Sigmoid colon (tissue), 7 donors: ENCODE data around the gene MMP21. TPM values are rescaled to one million over a fixed set of nuclear protein-coding genes. Genes with fewer than 3 reads are reported as not detected.

ENCODE experiments used
- DNase-seq: peaks from one replicate; pipeline ENCODE4 v3.0.0-alpha.2; 2019
- H3K27ac ChIP-seq, 4 donors: fragments of 200-600 bp; sonication (generic); one replicate each; pipeline ENCODE4 v1.5.1; 2016 to 2019; ENCODE audit warnings: mild to moderate bottlenecking in 1 of 4
- H3K27me3 ChIP-seq, 3 donors: fragments of 200-600 bp; sonication (generic); one replicate each; pipeline ENCODE4 v1.5.1; 2019; ENCODE audit warnings: mild to moderate bottlenecking in 1 of 3
- H3K36me3 ChIP-seq, 4 donors: fragments of 200-600 bp; sonication (generic); one replicate each; pipeline ENCODE4 v1.5.1; 2016 to 2019
- H3K4me1 ChIP-seq, 4 donors: fragments of 200-600 bp; sonication (generic); one replicate each; pipeline ENCODE4 v1.5.1; 2017 to 2019
- H3K4me3 ChIP-seq, 4 donors: fragments of 200-600 bp; sonication (generic); one replicate each; pipeline ENCODE4 v1.5.1; 2017 to 2019; ENCODE audit warnings: mild to moderate bottlenecking in 2 of 4, moderate library complexity in 1 of 4
- H3K9me3 ChIP-seq, 4 donors: fragments of 200-600 bp in 3 of 4; sonication (generic) in 3 of 4; one replicate each; pipeline versions ENCODE4 v1.5.1 to v1.6.1; 2013 to 2019
- CTCF ChIP-seq, 4 experiments: fragments of 450-650 bp in 3 of 4; fragments of 200-600 bp in 1 of 4; IDR thresholded peaks; one replicate each; pipeline ENCODE4 v1.5.1; 2016 to 2019; ENCODE audit warnings: antibody characterized with exemption in 4 of 4, mild to moderate bottlenecking in 3 of 4, moderate library complexity in 2 of 4
- EP300 ChIP-seq, 4 donors: sonication (generic); formaldehyde crosslinking; IDR thresholded peaks; one replicate each; pipeline ENCODE4 v1.6.1; 2017; ENCODE audit warnings: antibody characterized with exemption in 4 of 4
- POLR2A ChIP-seq, 2 donors: fragments of 450-650 bp; IDR thresholded peaks; one replicate each; pipeline ENCODE4 v1.6.1; 2016; ENCODE audit warnings: antibody characterized with exemption in 2 of 2, mild to moderate bottlenecking in 2 of 2, moderate library complexity in 2 of 2
- POLR2AphosphoS5 ChIP-seq, 4 donors: sonication (generic); formaldehyde crosslinking; IDR thresholded peaks; one replicate each; pipeline ENCODE4 v1.6.1; 2017; ENCODE audit warnings: antibody characterized with exemption in 4 of 4
- WGBS, 2 donors: extraction: QIAGEN DNeasy Blood & Tissue Kit; methylation state at CpG; one replicate each; pipeline ENCODE4 v1.1.7; 2013; 5-methylcytosine and 5-hydroxymethylcytosine counted together
- intact Hi-C: fragments of 100-400 bp; cut with DNase I; formaldehyde crosslinking; loops from one replicate; pipeline ENCODE4 v1.15.1; 2023
- polyA plus RNA-seq, 3 donors: library from polyadenylated mRNA; stranded (reverse); fragments of 200-250 nt; gene quantifications; one replicate each; pipeline ENCODE4 v1.2.3, GENCODE V29; 2013
- total RNA-seq, 4 donors: library from RNA; depleted of rRNA; stranded (reverse); fragments of >200 nt; gene quantifications; one replicate each; pipeline ENCODE4 v1.1.0, GENCODE V29; 2016
- donor health status: healthy with polysubstance abuse.
- donor health status: Bipolar disorder and iron deficiency.
- donor health status: healthy.

Gene MMP21
- total and polyA plus RNA-seq, 7 donors = 0.07 to 0.33 TPM; not detected in 5

GRCh38 chr10:125795637-125796190 lies 20.1 kb upstream of the MMP21 start:
- Histone ChIP-seq H3K36me3 (peaks cover 15 to 88% (median 27%) of the 10 kb centered on the region in 4 donors), H3K27ac (no peak overlapping the region), H3K27me3 (no peaks in the 10 kb centered on the region), H3K9me3 (no peaks in the 10 kb centered on the region), H3K4me1 (no peaks in the 10 kb centered on the region), H3K4me3 (no peak overlapping the region)
- intact Hi-C loops = no loop called here
- no peak for TF ChIP-seq EP300 (IDR thresholded peaks at IDR 0.05)
- no peak for TF ChIP-seq POLR2A (IDR thresholded peaks at IDR 0.05)
- no peak for TF ChIP-seq CTCF (IDR thresholded peaks at IDR 0.05)
- no peak for TF ChIP-seq POLR2AphosphoS5 (IDR thresholded peaks at IDR 0.05)
- DNase-seq = no peak
- WGBS, 2 donors = 77 to 79% methylated on average over 8 of the region's 8 CpGs

GRCh38 chr10:125795128-125795527 lies 19.5 kb upstream of the MMP21 start:
- Histone ChIP-seq H3K27ac (no peak overlapping the region), H3K4me1 (no peaks in the 10 kb centered on the region), H3K4me3 (no peak overlapping the region), H3K9me3 (no peaks in the 10 kb centered on the region), H3K36me3 (peaks cover 15 to 88% (median 26%) of the 10 kb centered on the region in 4 donors), H3K27me3 (no peaks in the 10 kb centered on the region)
- TF ChIP-seq EP300 (IDR thresholded peaks at IDR 0.05) = no peak
- no peak for TF ChIP-seq CTCF (IDR thresholded peaks at IDR 0.05)
- TF ChIP-seq POLR2AphosphoS5 (IDR thresholded peaks at IDR 0.05) = no peak
- no peak for TF ChIP-seq POLR2A (IDR thresholded peaks at IDR 0.05)
- WGBS, 2 donors = 92 to 95% methylated on average over 2 of the region's 2 CpGs
- intact Hi-C loops = no loop called here
- DNase-seq = no peak

GRCh38 chr10:125792342-125793300 lies 17.0 kb upstream of the MMP21 start:
- DNase-seq = no peak
- TF ChIP-seq POLR2A (IDR thresholded peaks at IDR 0.05) = no peak
- no peak for TF ChIP-seq EP300 (IDR thresholded peaks at IDR 0.05)
- TF ChIP-seq POLR2AphosphoS5 (IDR thresholded peaks at IDR 0.05) = no peak
- no peak for TF ChIP-seq CTCF (IDR thresholded peaks at IDR 0.05)
- Histone ChIP-seq H3K27ac (no peak overlapping the region), H3K4me1 (no peaks in the 10 kb centered on the region), H3K27me3 (no peaks in the 10 kb centered on the region), H3K9me3 (no peaks in the 10 kb centered on the region), H3K36me3 (peaks cover 17 to 85% (median 37%) of the 10 kb centered on the region in 4 donors), H3K4me3 (no peak overlapping the region)
- 90 to 92% methylated on average over 14 of the region's 14 CpGs for WGBS, 2 donors
- intact Hi-C loops = no loop called here

GRCh38 chr10:125788156-125789034 lies 12.8 kb upstream of the MMP21 start:
- intact Hi-C loops = no loop called here
- TF ChIP-seq CTCF (IDR thresholded peaks at IDR 0.05) (no peak), EP300 (IDR thresholded peaks at IDR 0.05) (no peak), POLR2A (IDR thresholded peaks at IDR 0.05) (no peak), POLR2AphosphoS5 (IDR thresholded peaks at IDR 0.05) (no peak)
- Histone ChIP-seq H3K4me3 (no peak overlapping the region), H3K36me3 (peaks cover 7 to 45% (median 23%) of the 10 kb centered on the region in 4 donors), H3K27ac (no peak overlapping the region), H3K27me3 (no peaks in the 10 kb centered on the region), H3K9me3 (no peaks in the 10 kb centered on the region), H3K4me1 (no peaks in the 10 kb centered on the region)
- 82 to 91% methylated on average over 17 of the region's 17 CpGs for whole genome bisulfite sequencing, 2 donors
- DNase-seq = no peak
